Urinary bladder (tissue), 4 donors: Measurements from ENCODE around the gene ADGRA3. TPM values are rescaled to one million over a fixed set of nuclear protein-coding genes. Genes with fewer than 3 reads are reported as not detected.

Source experiments
- DNase-seq: peaks from one replicate; pipeline ENCODE4 v3.0.0-alpha.2; 2015; ENCODE audit errors: extremely low spot score
- H3K27ac ChIP-seq: one replicate; pipeline ENCODE4 v1.5.1; 2013; ENCODE audit warnings: low read depth, mild to moderate bottlenecking, moderate library complexity
- H3K36me3 ChIP-seq: one replicate; pipeline ENCODE4 v1.6.1; 2013; ENCODE audit warnings: mild to moderate bottlenecking, moderate library complexity; ENCODE audit not compliant: insufficient read depth
- H3K4me1 ChIP-seq: one replicate; pipeline ENCODE4 v1.6.1; 2013; ENCODE audit warnings: mild to moderate bottlenecking, moderate library complexity; ENCODE audit not compliant: insufficient read depth
- H3K4me3 ChIP-seq: one replicate; pipeline ENCODE4 v1.5.1; 2013; ENCODE audit warnings: low read depth, low read length
- WGBS: extraction: QIAGEN DNeasy Blood & Tissue Kit; methylation state at CpG from one replicate; pipeline ENCODE4 v1.1.7; 2013; 5-methylcytosine and 5-hydroxymethylcytosine counted together
- polyA plus RNA-seq: library from polyadenylated mRNA; stranded (reverse); fragments of 200-250 nt; gene quantifications from one replicate; pipeline ENCODE4 v1.2.3, GENCODE V29; 2013
- total RNA-seq: library from RNA; depleted of rRNA; stranded (reverse); fragments of >200 nt; gene quantifications from one replicate; pipeline ENCODE4 v1.2.3, GENCODE V29; 2014
- donor health status: healthy with polysubstance abuse.
- donor health status: healthy.

The ADGRA3 gene
- total and polyA plus RNA-seq, 2 donors: 12.3 to 67.8 TPM

DNA sequence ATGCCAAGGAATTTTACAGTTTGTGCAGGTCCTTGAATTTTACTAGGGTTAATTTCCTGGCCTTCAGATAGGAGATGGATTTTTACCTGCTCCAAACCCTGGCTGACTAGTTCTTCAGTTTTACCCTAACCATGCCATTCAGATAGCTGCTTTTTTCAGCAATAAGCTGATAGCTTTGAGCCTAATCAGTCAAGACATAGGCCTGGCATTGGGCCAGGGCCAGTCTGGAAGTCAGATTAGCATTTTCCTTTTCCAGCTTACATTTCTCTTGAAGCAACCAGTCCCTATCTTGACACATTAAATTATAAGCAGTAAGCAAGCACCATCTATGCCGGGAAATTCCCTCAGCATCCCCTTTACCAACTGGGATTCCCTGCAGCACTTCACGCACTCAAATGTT lies 177.1 kb downstream of the ADGRA3 start:
- Histone ChIP-seq H3K4me1 (no peaks in the 10 kb centered on the region), H3K36me3 (no peaks in the 10 kb centered on the region), H3K4me3 (no peak overlapping the region), H3K27ac (no peak overlapping the region)
- no peak for DNase-seq
- WGBS: 77% methylated on average over 2 of the region's 2 CpGs

Other genes starting within 250 kb of the ADGRA3 start
- not detected for gene GBA3, start 176.9 kb upstream of the ADGRA3 start, total RNA-seq
- 0.04 TPM for gene GBA3, start 176.9 kb upstream of the ADGRA3 start, polyA plus RNA-seq